Activated CD4-positive, alpha-beta T cell treated with anti-CD3 and anti-CD28 coated beads, Interleukin-2, amount 50 U/mL, for 24 hours (primary cell): ENCODE results near the gene NCOA7.
"Not testable (repeated sequence)": the region's sequence is repeated elsewhere in the genome, so short reads cannot be mapped to it uniquely, and the experiment has no call there.

Experiments used
- DNase-seq, 2 donors: peaks; one replicate each; pipeline ENCODE4 v3.0.0-alpha.2; 2020; ENCODE audit warnings: low read depth in 1 of 2, low spot score in 1 of 2

Gene NCOA7

DNA sequence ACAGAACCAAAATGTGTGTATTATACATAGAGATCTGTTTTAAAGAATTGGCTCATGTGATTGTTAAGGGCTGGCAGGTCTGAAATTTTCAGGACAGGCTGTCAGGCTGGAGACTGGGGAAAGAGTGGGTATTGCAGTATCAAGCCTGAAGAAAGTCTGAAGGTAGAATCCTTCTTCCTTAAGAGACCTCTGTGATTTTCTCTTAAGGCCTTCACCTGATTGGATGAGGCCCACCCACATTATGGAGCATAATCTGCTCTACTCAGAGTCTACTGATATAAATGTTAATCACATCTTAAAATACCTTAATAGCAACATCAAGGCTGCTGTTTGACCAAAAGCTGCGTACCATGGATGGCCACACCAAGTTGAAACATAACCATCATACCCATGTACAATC is 122.4 kb downstream of the NCOA7 start:
- no peak for DNase-seq

DNA sequence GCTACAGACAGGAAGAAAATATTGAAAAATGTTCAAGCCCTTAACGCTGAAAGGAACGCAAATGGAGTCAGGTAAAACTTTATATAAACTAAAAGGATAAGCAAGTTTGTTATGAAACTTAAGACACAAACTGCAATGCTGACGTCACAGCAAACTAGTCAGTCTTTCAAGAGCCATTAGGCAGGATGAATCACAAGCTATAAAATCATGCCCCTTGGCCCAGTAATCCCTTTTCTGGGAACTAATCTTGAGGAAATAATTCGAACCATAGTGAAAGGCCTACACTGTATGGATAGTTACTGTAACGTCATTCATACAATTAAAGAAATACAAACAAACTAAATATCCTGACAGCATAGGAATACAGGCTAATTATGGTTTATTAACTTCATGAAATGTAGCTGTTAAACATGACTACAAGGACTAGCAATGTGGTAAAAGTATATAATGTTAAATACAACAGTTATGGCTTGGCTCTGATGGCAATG is 123.1 kb downstream of the NCOA7 start:
- DNase-seq: no peak

- DNase-seq: no peak
Measured at GRCh38 chr6:125918230-125918629, 127.5 kb downstream of the NCOA7 start.

DNA sequence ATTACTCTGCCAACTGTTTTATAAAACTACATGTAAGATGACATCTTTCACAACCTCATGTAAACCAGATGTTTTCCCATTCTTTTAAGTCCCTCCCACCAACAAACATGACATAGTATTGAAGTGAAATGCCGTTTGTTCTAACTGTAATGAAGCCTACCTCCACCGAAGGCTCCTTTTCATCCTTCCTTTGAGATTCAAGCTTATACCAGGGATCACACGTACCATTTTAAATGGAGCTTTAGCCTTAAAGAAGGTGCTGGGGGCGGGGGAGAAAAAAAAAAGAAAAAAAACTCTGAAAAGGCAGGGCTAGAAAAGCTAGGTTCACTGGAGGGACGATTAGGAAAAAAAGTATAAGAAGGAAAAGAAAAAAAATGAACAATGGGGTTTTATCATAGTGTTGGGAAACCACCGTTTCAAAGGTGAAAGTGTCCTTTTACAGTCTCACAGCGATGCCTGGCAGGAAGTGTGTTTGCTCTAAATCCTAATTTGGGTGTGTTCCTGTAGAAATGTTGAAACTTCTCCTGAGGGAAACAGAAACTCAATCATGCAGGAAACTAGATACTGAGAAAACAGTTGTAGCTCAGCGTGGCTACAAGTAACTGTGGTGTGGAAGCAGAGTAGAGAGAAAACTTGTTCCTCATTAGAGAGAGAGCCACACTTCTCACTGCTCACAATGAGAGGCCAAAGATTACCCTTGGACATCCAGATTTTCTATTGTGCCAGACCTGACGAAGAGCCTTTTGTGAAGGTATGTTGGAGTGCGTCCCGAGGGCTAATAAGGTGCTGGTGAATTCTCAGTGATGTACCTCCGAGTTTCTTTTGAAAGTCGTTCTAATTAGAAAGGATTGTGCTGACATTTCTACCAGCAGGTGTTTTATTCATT is 128.2 kb downstream of the NCOA7 start:
- DNase-seq: peak; percentile 13 to 62

DNA sequence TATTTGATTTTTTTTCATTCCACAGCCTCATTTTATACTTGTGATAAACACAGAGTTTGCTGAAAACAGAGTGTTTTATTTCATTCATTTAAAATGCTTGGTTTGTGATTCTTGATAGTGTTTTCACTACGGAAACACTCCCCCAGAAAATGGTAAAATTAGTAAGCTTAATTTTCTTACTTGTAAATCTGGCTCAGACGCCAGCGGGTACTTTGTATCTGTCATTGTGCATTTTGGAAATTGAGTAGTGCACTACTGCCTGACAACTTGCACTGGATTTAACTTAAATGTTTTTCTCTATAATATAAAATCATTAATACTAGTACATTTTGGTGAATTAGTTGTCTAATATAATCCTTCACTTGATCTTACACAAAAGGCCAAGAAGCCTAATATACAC is 128.9 kb downstream of the NCOA7 start:
- no peak for DNase-seq

- no peak for DNase-seq
Measured at GRCh38 chr6:125922322-125922860, 131.6 kb downstream of the NCOA7 start.

GRCh38 chr6:125923366-125923877 is 132.7 kb downstream of the NCOA7 start:
- no peak for DNase-seq

DNA sequence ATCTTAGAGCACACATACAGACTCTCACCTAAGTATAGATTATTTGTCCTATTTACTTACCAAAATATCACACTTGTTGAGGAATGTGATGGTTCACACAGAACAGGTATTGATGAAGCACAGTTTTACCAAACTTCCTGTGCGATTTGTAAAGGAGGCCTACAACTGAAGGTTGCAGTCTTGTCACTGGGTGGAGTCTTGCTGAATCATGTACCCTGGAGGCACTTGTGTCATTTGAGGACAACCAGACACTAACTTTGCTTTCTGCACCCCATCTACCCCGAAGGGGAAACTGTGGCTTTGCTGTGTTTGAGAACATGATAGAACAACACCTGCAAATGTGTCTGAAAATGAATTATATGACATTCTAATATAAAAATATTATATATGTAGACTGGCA is 133.4 kb downstream of the NCOA7 start:
- no peak for DNase-seq

DNA sequence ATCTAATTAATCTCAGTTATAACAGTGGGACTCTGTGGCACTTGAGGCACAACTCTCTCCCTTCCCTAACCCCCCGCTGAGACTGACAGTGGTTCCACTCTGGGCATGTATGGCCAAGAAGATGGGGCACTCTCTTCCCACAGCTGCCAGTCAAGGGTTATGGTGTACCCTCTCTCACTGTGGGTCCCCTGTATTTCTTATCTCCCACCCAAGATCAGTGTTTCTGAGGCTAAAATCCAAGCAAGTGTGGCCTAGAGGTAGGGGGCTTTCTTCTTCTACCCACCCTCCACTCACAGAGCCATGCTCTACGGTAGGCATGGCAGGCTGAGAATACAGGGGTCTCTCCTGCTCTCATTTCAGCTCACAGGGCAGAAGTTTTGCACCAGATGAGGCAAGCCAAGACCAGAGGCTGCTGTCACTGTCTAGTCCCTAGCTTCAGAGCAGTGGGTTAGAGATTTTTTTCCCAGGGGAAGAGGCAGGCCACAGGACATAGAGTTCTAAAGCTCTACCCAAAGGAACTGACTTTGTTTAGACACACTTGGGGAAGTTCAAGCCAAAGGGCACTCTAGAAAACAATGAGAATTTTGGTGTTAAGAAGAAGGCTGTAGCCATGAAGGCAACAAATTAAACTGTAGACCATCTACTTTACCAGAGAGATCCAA is 134.1 kb downstream of the NCOA7 start:
- DNase-seq: no peak

DNA sequence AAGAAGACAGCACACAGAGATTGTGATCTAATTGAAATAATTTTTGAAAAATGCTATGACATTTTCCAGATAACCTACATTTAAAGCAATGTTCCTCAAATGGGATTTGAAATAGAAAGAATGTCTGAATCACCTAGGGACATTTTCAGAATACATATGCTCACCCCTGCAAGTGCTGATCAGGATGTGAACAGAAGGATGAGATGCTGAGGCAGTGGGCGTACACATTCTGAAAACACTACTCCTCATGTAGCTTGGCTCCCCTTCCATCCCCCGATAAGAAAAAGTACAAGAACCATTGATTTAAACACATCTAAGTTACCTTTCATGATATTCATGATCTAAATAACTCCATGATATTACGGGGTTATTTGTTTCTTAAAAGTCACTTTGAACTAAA is 136.0 kb downstream of the NCOA7 start:
- DNase-seq: no peak

DNA sequence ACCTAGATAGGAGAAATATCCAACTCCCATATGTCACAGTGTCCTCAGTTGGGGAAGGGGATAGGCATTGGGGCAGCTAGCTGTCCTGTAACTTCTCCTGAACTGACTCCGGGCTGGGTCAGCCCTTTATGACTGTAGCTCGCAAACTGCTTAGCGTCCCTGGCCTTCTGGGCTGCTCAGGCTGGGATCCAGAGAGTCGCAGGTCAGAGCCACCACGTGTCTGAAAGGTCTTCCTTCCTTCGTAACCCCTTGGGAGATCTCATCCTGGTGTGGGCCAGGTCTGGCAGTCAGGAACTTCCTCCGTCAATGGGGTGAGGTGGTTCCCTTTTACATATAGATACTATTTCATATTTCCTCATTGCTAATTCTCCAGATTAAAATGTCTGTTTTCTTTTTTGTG is 137.0 kb downstream of the NCOA7 start:
- DNase-seq: no peak

DNA sequence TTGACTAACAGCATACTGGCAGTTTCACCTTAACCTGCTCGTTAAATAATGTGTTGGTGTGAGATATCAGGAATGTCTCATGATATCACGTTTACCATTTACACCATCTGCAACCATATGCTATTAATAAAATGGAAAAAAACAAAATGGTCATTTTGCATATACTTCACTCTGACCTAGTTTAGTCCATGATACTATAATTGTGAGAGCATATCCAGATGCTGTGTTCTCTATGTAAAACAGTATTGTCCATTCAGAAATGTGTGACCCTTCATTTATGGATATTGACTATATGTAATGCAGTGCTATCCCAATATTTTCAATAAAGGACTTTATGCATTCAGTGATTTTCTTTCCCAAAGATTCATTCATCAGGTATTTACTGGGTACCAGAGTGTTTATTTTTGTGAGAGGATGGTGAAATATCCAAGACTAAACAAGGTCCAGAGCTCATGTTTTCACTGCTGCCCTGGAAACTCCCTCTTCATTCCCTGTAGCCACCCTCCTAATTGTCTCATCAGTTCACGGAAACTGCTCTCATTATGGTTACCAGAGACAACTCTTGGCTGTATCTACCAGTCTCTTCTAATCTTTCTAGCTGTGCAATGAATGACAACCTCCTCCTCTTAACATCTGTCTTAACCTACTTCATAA is 140.1 kb downstream of the NCOA7 start:
- DNase-seq: no peak

DNA sequence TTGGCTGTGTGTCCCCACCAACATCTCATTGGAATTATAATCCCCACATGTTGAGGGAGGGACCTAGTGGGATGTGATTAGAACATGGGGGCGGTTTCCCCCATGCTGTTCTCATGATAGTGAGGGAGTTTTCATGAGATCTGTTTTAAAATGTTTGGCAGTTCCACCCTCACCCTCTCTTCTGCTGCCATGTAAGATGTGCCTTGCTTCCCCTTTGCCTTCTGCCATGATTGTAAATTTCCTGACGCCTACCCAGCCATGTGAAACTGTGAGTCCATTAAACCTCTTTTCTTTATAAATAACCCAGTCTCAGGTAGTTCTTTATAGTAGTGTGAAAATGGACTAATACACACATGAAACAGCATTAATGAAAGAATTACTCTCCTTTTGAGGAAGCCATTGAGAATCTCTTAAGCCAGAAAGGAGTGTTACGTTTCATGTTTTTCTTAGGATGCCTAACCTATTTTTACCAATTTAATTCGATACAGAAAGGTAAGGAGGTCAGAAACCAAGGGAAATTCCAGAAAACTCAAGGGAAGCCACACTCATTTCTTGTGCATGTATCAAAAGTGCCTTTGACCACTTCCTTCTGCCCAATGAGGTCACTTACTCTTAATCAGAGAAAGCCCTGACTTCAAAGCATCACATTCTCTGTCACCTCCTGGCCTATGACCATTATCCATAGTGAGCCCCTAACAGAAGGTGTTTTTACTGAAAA is 141.1 kb downstream of the NCOA7 start:
- no peak for DNase-seq

GRCh38 chr6:125932451-125932795 is 141.7 kb downstream of the NCOA7 start:
- no peak for DNase-seq

DNA sequence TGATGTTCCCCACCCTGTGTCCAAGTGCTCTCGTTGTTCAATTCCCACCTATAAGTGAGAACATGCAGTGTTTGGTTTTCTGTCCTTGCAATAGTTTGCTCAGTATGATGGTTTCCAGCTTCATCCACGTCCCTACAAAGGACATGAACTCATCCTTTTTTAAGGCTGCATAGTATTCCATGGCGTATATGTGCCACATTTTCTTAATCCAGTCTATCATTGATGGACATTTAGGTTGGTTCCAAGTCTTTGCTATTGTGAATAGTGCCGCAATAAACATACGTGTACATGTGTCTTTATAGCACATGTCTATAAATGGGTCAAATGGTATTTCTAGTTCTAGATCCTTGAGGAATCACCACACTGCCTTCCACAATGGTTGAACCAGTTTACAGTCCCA is 144.8 kb downstream of the NCOA7 start:
- DNase-seq: not testable (repeated sequence)

DNA sequence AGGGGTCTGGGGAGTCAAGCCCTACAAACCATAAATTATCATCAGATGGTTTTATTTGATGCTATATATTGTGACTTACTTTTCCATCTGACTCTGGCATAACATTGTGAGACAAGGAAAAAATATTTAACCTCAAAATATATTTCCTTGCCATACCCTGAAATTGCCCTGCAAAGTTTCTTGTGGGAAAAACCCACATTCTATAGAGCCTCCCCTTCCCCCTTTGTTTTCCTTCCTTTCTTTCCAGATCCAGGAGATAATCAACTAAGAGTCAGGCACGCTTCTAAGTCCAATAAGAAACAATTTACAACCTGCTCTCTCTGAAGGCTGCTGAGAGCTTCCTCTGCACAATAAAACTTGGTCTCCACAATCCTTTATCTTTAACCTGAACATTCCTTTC is 148.3 kb downstream of the NCOA7 start:
- DNase-seq: no peak

GRCh38 chr6:125939791-125940190 is 149.0 kb downstream of the NCOA7 start:
- DNase-seq: no peak

DNA sequence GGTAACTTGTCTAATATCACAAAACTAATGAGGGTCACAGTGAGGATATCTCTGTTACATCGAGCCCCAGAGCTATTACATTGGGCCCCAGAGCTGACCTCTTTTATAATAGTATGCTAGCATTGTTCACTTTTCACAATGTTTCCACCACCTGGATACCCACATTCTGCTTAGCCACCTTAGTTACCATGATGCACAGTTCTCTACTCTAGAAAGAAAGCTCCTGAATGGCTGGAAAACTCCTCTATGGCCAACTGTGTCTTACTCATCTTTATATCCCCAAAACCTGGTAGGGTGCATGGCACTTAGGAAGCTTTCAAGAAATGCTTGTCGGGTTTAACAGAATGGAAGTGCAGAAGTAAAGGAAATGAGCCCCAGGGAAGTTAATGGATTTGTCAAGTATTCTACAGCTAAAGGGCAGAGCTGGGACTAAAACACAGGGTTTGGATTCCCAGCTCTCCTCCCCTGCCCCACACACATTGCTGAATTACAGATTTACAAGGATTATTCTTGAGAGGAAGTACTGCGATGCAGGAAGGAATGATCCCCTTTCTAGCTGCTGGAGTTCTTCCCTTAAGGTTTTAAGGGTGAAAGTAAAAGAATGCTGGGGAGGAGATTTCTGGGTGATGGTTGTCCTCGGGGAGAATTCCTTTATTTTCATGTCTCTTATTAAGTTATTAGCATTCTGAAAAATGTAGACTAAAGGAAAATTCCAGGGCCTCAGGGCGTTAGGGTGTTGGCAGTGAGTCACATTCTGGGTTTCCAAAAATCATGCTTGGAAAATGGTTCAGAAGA is 149.7 kb downstream of the NCOA7 start:
- DNase-seq: no peak

GRCh38 chr6:125942672-125943527 is 152.1 kb downstream of the NCOA7 start:
- DNase-seq: no peak
